Skeletal muscle tissue (tissue), 4 donors: ENCODE measurements around the gene COMMD8. TPM values are rescaled to one million over a fixed set of nuclear protein-coding genes. Genes with fewer than 3 reads are reported as not detected.
"Not testable (repeated sequence)": the region's sequence is repeated elsewhere in the genome, so short reads cannot be mapped to it uniquely, and the experiment has no call there.

Experiments
- H3K27ac ChIP-seq: one replicate; pipeline ENCODE4 v1.7.0; 2013; ENCODE audit warnings: mild to moderate bottlenecking, low read depth, low read length, inconsistent platforms
- H3K27me3 ChIP-seq, 3 donors: one replicate each; pipeline ENCODE4 v1.7.0; 2013; ENCODE audit warnings: low read length in 3 of 3; ENCODE audit not compliant: control insufficient read depth in 3 of 3, insufficient read depth in 3 of 3
- H3K36me3 ChIP-seq, 3 donors: one replicate each; pipeline ENCODE4 v1.7.0; 2013; ENCODE audit warnings: low read length in 3 of 3; ENCODE audit not compliant: control insufficient read depth in 3 of 3, insufficient read depth in 3 of 3
- H3K4me1 ChIP-seq, 3 donors: one replicate each; pipeline ENCODE4 v1.7.0; 2013; ENCODE audit warnings: low read length in 3 of 3, mild to moderate bottlenecking in 3 of 3; ENCODE audit not compliant: control insufficient read depth in 3 of 3, insufficient read depth in 3 of 3
- H3K4me3 ChIP-seq, 3 donors: one replicate each; pipeline ENCODE4 v1.7.0; 2013; ENCODE audit warnings: low read length in 3 of 3
- H3K9ac ChIP-seq, 3 donors: one replicate each; pipeline ENCODE4 v1.7.0; 2013; ENCODE audit warnings: low read length in 3 of 3, mild to moderate bottlenecking in 3 of 3, moderate library complexity in 2 of 3, low read depth in 1 of 3
- H3K9me3 ChIP-seq, 3 donors: one replicate each; pipeline ENCODE4 v1.7.0; 2013; ENCODE audit warnings: low read length in 3 of 3; ENCODE audit not compliant: control insufficient read depth in 3 of 3
- total RNA-seq: library from RNA; depleted of rRNA; stranded (reverse); fragments of >200 nt; gene quantifications from one replicate; pipeline ENCODE4 v1.2.3, GENCODE V29; 2014
- donor health status: Osteomylitis.

The COMMD8 gene
- total RNA-seq, 1 donor from 2014 or later = 4.7 TPM

GRCh38 chr4:47490550-47490949 is 27.0 kb upstream of the COMMD8 start:
- Histone ChIP-seq H3K36me3 (no peaks in the 10 kb centered on the region), H3K4me1 (peaks cover 0 to 4% (median 0%) of the 10 kb centered on the region in 3 donors), H3K27me3 (no peaks in the 10 kb centered on the region), H3K9me3 (no peaks in the 10 kb centered on the region), H3K27ac (no peak overlapping the region), H3K4me3 (no peak overlapping the region), H3K9ac (no peak overlapping the region)

GRCh38 chr4:47488706-47489105 is 25.2 kb upstream of the COMMD8 start:
- no peak overlapping the region for H3K9ac ChIP-seq
- H3K4me3 ChIP-seq = no peak overlapping the region
- H3K36me3 ChIP-seq = no peaks in the 10 kb centered on the region
- H3K27me3 ChIP-seq = no peaks in the 10 kb centered on the region
- H3K9me3 ChIP-seq = no peaks in the 10 kb centered on the region
- no peak overlapping the region for H3K27ac ChIP-seq
- peaks cover 0 to 9% (median 0%) of the 10 kb centered on the region in 3 donors for H3K4me1 ChIP-seq

- peak overlapping the region in 1 of 3 donors; percentile 96 for H3K4me3 ChIP-seq
- H3K9ac ChIP-seq = peak overlapping the region in 1 of 3 donors; percentile 84
- H3K4me1 ChIP-seq, H3K36me3 ChIP-seq, H3K27me3 ChIP-seq, H3K9me3 ChIP-seq, H3K27ac ChIP-seq: not testable (repeated sequence)
Measured at GRCh38 chr4:47486727-47487126, 23.2 kb upstream of the COMMD8 start.

- H3K27me3 ChIP-seq = no peaks in the 10 kb centered on the region
- peaks cover 0 to 9% (median 0%) of the 10 kb centered on the region in 3 donors for H3K4me1 ChIP-seq
- peak overlapping the region; percentile 62 to 93 (median 84) for H3K9ac ChIP-seq
- no peaks in the 10 kb centered on the region for H3K36me3 ChIP-seq
- peak overlapping the region; percentile 74 to 96 (median 91) for H3K4me3 ChIP-seq
- no peaks in the 10 kb centered on the region for H3K9me3 ChIP-seq
- H3K27ac ChIP-seq = peak overlapping the region; percentile 74
Measured at GRCh38 chr4:47486231-47486673, 22.8 kb upstream of the COMMD8 start.

GRCh38 chr4:47485768-47486167 is 22.3 kb upstream of the COMMD8 start:
- Histone ChIP-seq H3K36me3 (no peaks in the 10 kb centered on the region), H3K4me3 (peak overlapping the region; percentile 74 to 96 (median 91)), H3K27ac (peak overlapping the region; percentile 74), H3K27me3 (no peaks in the 10 kb centered on the region), H3K9ac (peak overlapping the region; percentile 62 to 93 (median 84)), H3K9me3 (no peaks in the 10 kb centered on the region), H3K4me1 (peaks cover 0 to 9% (median 0%) of the 10 kb centered on the region in 3 donors)

- H3K27me3 ChIP-seq = no peaks in the 10 kb centered on the region
Measured at GRCh38 chr4:47485047-47485692, 21.7 kb upstream of the COMMD8 start, which contains the start of gene ATP10D. ATP10D (plus strand) TSS chr4:47485275; CDS start chr4:47512541, 27,266 bp downstream.

GRCh38 chr4:47484168-47484567 is 20.7 kb upstream of the COMMD8 start:
- no peak overlapping the region for H3K4me3 ChIP-seq
- no peak overlapping the region for H3K27ac ChIP-seq
- no peaks in the 10 kb centered on the region for H3K36me3 ChIP-seq
- no peak overlapping the region for H3K9ac ChIP-seq
- no peaks in the 10 kb centered on the region for H3K9me3 ChIP-seq
- H3K27me3 ChIP-seq = no peaks in the 10 kb centered on the region
- H3K4me1 ChIP-seq = peaks cover 0 to 9% (median 0%) of the 10 kb centered on the region in 3 donors

More at GRCh38 chr4:47485047-47485692, 21.7 kb upstream of the COMMD8 start, which contains the start of gene ATP10D:
- H3K4me1 ChIP-seq = peaks cover 0 to 9% (median 0%) of the 10 kb centered on the region in 3 donors
- peak within 1 kb of the TSS; percentile 62 to 93 (median 84) for H3K9ac ChIP-seq
- peak within 1 kb of the TSS; percentile 74 to 96 (median 91) for H3K4me3 ChIP-seq
- H3K36me3 ChIP-seq = no peaks in the 10 kb centered on the region
- H3K9me3 ChIP-seq = no peaks in the 10 kb centered on the region
- peak within 1 kb of the TSS; percentile 74 for H3K27ac ChIP-seq

- H3K27me3 ChIP-seq = no peaks in the 10 kb centered on the region
- no peaks in the 10 kb centered on the region for H3K36me3 ChIP-seq
- H3K9me3 ChIP-seq = no peaks in the 10 kb centered on the region
- H3K9ac ChIP-seq = no peak overlapping the region
- H3K4me3 ChIP-seq = no peak overlapping the region
- no peak overlapping the region for H3K27ac ChIP-seq
- peaks cover 0 to 9% (median 0%) of the 10 kb centered on the region in 3 donors for H3K4me1 ChIP-seq
Measured at GRCh38 chr4:47483745-47484144, 20.2 kb upstream of the COMMD8 start.

- Histone ChIP-seq H3K4me1 (peaks cover 0 to 9% (median 0%) of the 10 kb centered on the region in 3 donors), H3K4me3 (no peak overlapping the region), H3K27ac (no peak overlapping the region), H3K9me3 (no peaks in the 10 kb centered on the region), H3K27me3 (no peaks in the 10 kb centered on the region), H3K9ac (no peak overlapping the region), H3K36me3 (no peaks in the 10 kb centered on the region)
Measured at GRCh38 chr4:47482326-47482725, 18.8 kb upstream of the COMMD8 start.

GRCh38 chr4:47478804-47479203 is 15.3 kb upstream of the COMMD8 start:
- Histone ChIP-seq H3K4me3 (no peak overlapping the region), H3K9ac (no peak overlapping the region), H3K4me1 (no peaks in the 10 kb centered on the region), H3K36me3 (no peaks in the 10 kb centered on the region), H3K9me3 (no peaks in the 10 kb centered on the region), H3K27me3 (no peaks in the 10 kb centered on the region), H3K27ac (no peak overlapping the region)
